Effector memory CD8-positive, alpha-beta T cell (primary cell): Measurements from ENCODE around the gene CATSPER4.
"Not testable (repeated sequence)": the region's sequence is repeated elsewhere in the genome, so short reads cannot be mapped to it uniquely, and the experiment has no call there.

Experiments
- ATAC-seq: fragments of 150-1000 bp; cut with Tn5 transposase; replicated peaks from 2 replicates; pipeline ENCODE4 v1.10.0; 2021; ENCODE audit warnings: mild to moderate bottlenecking, moderate library complexity
- DNase-seq, 3 experiments: peaks; one replicate each; pipeline ENCODE4 v3.0.0; 2021
- H3K27ac Mint-ChIP-seq, 2 donors: one replicate each; pipeline ENCODE4 v1.8.0; 2022; ENCODE audit warnings: mild to moderate bottlenecking in 2 of 2, mixed read lengths in 2 of 2, moderate library complexity in 2 of 2
- H3K27me3 Mint-ChIP-seq, 2 donors: one replicate each; pipeline ENCODE4 v1.8.0; 2022; ENCODE audit warnings: mixed read lengths in 2 of 2
- H3K36me3 Mint-ChIP-seq: one replicate; pipeline ENCODE4 v1.8.0; 2022; ENCODE audit warnings: mild to moderate bottlenecking, moderate library complexity, mixed read lengths; ENCODE audit not compliant: insufficient read depth
- H3K4me1 Mint-ChIP-seq, 2 donors: one replicate each; pipeline ENCODE4 v1.8.0; 2022; ENCODE audit warnings: low read depth in 2 of 2, mixed read lengths in 2 of 2
- H3K4me3 Mint-ChIP-seq, 2 donors: one replicate each; pipeline ENCODE4 v1.8.0; 2022; ENCODE audit warnings: mild to moderate bottlenecking in 2 of 2, mixed read lengths in 2 of 2, moderate library complexity in 2 of 2
- H3K9me3 Mint-ChIP-seq, 2 donors: one replicate each; pipeline ENCODE4 v1.8.0; 2022; ENCODE audit warnings: mixed read lengths in 2 of 2

CATSPER4 gene

GRCh38 chr1:26220199-26220912 is 30.0 kb downstream of the CATSPER4 start:
- no peaks in the 10 kb centered on the region for H3K4me1 Mint-ChIP-seq
- ATAC-seq (no peak), DNase-seq (no peak)
- H3K4me3 Mint-ChIP-seq, result no peak overlapping the region
- H3K27ac Mint-ChIP-seq, result no peak overlapping the region
- no peaks in the 10 kb centered on the region for H3K36me3 Mint-ChIP-seq
- H3K9me3 Mint-ChIP-seq, result no peaks in the 10 kb centered on the region
- H3K27me3 Mint-ChIP-seq, result peaks cover 17 to 43% of the 10 kb centered on the region in 2 donors

GRCh38 chr1:26221094-26221493 is 30.7 kb downstream of the CATSPER4 start:
- H3K27ac Mint-ChIP-seq, result no peak overlapping the region
- no peaks in the 10 kb centered on the region for H3K36me3 Mint-ChIP-seq
- H3K9me3 Mint-ChIP-seq, result no peaks in the 10 kb centered on the region
- no peak overlapping the region for H3K4me3 Mint-ChIP-seq
- ATAC-seq (no peak), DNase-seq (no peak)
- peaks cover 6 to 7% of the 10 kb centered on the region in 2 donors for H3K4me1 Mint-ChIP-seq
- H3K27me3 Mint-ChIP-seq, result peaks cover 24 to 50% of the 10 kb centered on the region in 2 donors

GRCh38 chr1:26224606-26225005 is 34.2 kb downstream of the CATSPER4 start:
- DNase-seq (no peak), ATAC-seq (no peak)
- H3K9me3 Mint-ChIP-seq, result no peaks in the 10 kb centered on the region
- peaks cover 6 to 8% of the 10 kb centered on the region in 2 donors for H3K4me1 Mint-ChIP-seq
- no peak overlapping the region for H3K27ac Mint-ChIP-seq
- H3K27me3 Mint-ChIP-seq, result peaks cover 22 to 64% of the 10 kb centered on the region in 2 donors
- H3K4me3 Mint-ChIP-seq, result no peak overlapping the region
- H3K36me3 Mint-ChIP-seq, result no peaks in the 10 kb centered on the region

- no peak overlapping the region for H3K27ac Mint-ChIP-seq
- peaks cover 6 to 8% of the 10 kb centered on the region in 2 donors for H3K4me1 Mint-ChIP-seq
Measured at GRCh38 chr1:26225033-26225831, 34.8 kb downstream of the CATSPER4 start.

GRCh38 chr1:26230682-26231081 is 40.3 kb downstream of the CATSPER4 start:
- not testable (repeated sequence) for H3K36me3 Mint-ChIP-seq, H3K9me3 Mint-ChIP-seq, ATAC-seq, H3K4me3 Mint-ChIP-seq, H3K27ac Mint-ChIP-seq, DNase-seq
- Mint-ChIP-seq H3K27me3 (peaks cover 10 to 27% of the 10 kb centered on the region in 2 donors), H3K4me1 (peaks cover 18 to 20% of the 10 kb centered on the region in 2 donors)

More at GRCh38 chr1:26225033-26225831, 34.8 kb downstream of the CATSPER4 start:
- H3K4me3 Mint-ChIP-seq, result peak overlapping the region; percentile 44 to 51
- H3K27me3 Mint-ChIP-seq, result peaks cover 20 to 58% of the 10 kb centered on the region in 2 donors
- peak; percentile 78 for ATAC-seq
- no peaks in the 10 kb centered on the region for H3K9me3 Mint-ChIP-seq
- H3K36me3 Mint-ChIP-seq, result no peaks in the 10 kb centered on the region
- peak in 1 of 3 experiments; percentile 12 for DNase-seq

GRCh38 chr1:26233903-26234643 is 43.7 kb downstream of the CATSPER4 start, which contains the start of gene CEP85:
Gene CEP85, plus strand, starts transcription at chr1:26234200. Its CDS starts 5,584 bp downstream, at chr1:26239784.
- Mint-ChIP-seq H3K27me3 (no peaks in the 10 kb centered on the region), H3K4me1 (peaks cover 17 to 32% of the 10 kb centered on the region in 2 donors), H3K4me3 (peak within 1 kb of the TSS; percentile 95 to 96), H3K9me3 (no peaks in the 10 kb centered on the region), H3K36me3 (peaks cover 7% of the 10 kb centered on the region), H3K27ac (peak within 1 kb of the TSS; percentile 96 to 97)
- peak; percentile 98 for DNase-seq
- ATAC-seq, result peak; percentile 92

- no peak for ATAC-seq
- Mint-ChIP-seq H3K27me3 (no peaks in the 10 kb centered on the region), H3K36me3 (peaks cover 10% of the 10 kb centered on the region), H3K4me1 (peaks cover 17 to 32% of the 10 kb centered on the region in 2 donors), H3K27ac (peak overlapping the region; percentile 96 to 97), H3K4me3 (peak overlapping the region; percentile 95 to 96), H3K9me3 (no peaks in the 10 kb centered on the region)
- DNase-seq, result peak in 1 of 3 experiments; percentile 19
Measured at GRCh38 chr1:26234644-26235370, 44.4 kb downstream of the CATSPER4 start.

- Mint-ChIP-seq H3K36me3 (peaks cover 10% of the 10 kb centered on the region), H3K4me1 (peaks cover 17 to 32% of the 10 kb centered on the region in 2 donors), H3K9me3 (no peaks in the 10 kb centered on the region), H3K4me3 (no peak overlapping the region), H3K27ac (no peak overlapping the region), H3K27me3 (no peaks in the 10 kb centered on the region)
- no peak for DNase-seq
- ATAC-seq, result no peak
Measured at GRCh38 chr1:26237230-26237966, 47.0 kb downstream of the CATSPER4 start.

GRCh38 chr1:26239936-26240335 is 49.5 kb downstream of the CATSPER4 start:
- Mint-ChIP-seq H3K9me3 (no peaks in the 10 kb centered on the region), H3K27ac (no peak overlapping the region), H3K4me3 (no peak overlapping the region), H3K27me3 (no peaks in the 10 kb centered on the region), H3K4me1 (peaks cover 6 to 23% of the 10 kb centered on the region in 2 donors), H3K36me3 (peaks cover 15% of the 10 kb centered on the region)
- ATAC-seq (no peak), DNase-seq (no peak)
